PC-9 (cell line): ENCODE measurements around the gene FAM53A.

Source experiments
- CTCF ChIP-seq: fragments of 200-600 bp; sonication (generic); conservative IDR thresholded peaks from 2 replicates; pipeline ENCODE4 v1.6.1; 2017; ENCODE audit warnings: mixed run types, antibody characterized with exemption, mild to moderate bottlenecking, moderate library complexity
- EZH2 ChIP-seq: fragments of 200-600 bp; sonication (generic); IDR thresholded peaks from 2 replicates; pipeline ENCODE4 v1.8.0; 2017; ENCODE audit warnings: antibody characterized with exemption, low read depth

- TF ChIP-seq CTCF: no peak
- TF ChIP-seq EZH2: no peak
Observed at GRCh38 chr4:1592709-1593417, 91.2 kb downstream of the FAM53A start.
